Stimulated activated CD4-positive, alpha-beta T cell treated with anti-CD3 and anti-CD28 coated beads, Interleukin-15, amount 100 ng/mL, for 48 hours (primary cell): Measurements from ENCODE around the gene SH2B2.
"Not testable (repeated sequence)": the region's sequence is repeated elsewhere in the genome, so short reads cannot be mapped to it uniquely, and the experiment has no call there.

Experiments used
- DNase-seq, 2 donors: peaks; one replicate each; pipeline ENCODE4 v3.0.0-alpha.2; 2020; ENCODE audit warnings: low read depth in 2 of 2

Gene SH2B2

DNA sequence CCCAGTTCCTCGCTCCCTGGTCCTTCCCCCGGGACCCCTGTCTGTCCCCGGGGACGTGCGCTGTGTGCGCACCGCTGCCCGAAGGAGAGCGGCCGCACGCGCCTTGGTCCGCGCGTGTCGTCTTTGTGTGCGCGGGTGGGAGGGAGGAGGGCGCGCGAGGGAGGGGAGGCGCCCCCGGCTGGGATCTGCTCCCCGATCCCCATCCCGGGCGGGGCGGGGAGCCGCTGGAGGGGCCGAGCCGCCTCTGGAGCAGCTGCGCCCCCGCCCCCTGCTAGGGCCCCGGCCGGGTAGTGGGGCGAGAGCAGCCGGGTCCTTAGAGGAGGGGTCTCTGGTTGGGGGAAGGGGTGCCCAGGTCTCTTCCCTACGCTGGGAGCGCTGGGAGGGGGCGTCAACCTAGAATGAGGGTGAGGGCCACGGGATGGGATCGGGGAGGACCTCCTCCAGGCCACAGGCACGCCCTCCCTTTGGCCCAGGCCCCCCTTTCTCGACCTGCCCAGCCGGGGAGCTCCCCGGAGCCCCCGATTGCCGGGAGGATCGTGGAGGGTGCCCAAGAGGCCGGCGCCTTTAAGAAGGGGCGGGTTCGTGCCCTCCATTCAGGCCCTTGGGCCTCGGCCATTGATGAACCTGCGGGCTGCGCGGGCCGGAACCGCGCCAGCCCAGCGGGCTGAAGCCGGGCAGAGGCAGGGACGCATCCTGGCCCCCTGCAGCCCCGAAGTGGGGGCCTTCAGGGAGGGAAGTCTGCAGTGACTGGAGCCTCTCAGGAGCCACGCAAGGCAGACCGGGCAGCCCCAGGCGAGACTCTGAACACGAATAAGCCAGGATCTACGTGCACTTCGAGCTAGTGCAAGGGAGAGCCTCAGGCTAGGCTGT lies 678 bp downstream of the SH2B2 start:
- no peak for DNase-seq

DNA sequence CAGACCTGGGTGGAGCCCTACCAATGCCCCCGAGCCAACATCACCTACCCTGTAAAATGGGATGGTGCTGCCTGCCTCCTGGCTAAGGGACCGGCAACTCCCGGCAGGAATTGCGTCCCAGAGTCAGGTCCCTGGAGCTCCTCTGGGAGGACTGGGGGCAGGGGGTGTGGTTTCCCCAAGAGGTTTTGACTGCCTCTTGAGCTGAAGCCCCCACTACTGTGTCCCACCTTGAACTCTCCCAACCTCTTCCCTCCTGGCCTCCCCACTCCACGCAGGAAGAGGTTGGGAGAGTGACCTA lies 1.3 kb downstream of the SH2B2 start:
- no peak for DNase-seq

DNA sequence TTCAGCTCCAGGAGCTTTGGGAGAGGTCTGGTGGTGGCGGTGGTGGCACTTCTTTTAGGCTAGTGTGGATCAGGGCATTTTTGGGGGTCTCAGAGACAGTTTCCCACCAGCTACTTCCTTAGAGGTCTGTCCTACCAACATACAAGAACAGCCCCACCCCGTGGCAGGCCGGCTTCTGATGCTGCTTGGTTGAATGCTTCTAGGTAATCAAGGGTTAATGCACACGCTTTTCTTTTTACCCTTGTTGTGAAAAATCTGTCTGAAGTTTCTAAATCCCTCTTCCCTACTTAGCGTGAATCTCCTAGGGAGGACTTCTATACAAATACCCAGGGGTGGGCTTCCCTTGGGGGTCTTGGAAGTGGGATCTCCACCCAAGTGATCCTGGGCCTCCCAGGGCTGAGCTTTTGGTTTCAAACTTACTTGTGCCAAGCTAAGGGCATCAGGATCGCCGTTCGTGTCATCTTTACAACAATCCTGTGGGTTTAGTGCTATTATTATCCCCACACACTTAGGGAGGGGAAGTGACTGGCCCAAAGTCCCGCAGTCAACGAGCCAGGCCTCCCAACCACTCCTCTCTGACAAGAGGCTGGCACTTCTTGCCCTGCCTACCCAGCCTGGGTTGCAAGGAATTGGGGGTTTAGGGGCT lies 1.7 kb downstream of the SH2B2 start:
- DNase-seq = no peak

DNA sequence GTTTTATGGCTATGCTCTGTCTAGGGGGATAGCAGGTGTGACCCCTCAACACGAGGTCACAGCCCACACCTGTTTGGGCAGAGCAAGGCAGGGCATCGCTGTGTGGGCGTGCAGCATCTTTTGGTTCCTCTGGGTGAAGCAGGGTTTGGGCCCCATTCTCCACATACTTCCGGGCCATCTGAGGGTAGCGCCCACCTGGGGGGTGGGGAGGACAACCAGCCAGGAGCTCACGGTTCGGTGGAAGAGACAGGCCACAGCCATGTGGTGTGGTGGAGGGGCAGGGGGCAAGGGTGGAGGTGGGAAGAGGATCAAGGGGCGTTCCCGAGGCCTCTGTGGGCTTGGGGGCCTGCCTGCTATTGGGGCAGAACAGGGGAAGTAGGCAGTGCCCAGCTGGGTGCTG lies 2.4 kb downstream of the SH2B2 start:
- no peak for DNase-seq

DNA sequence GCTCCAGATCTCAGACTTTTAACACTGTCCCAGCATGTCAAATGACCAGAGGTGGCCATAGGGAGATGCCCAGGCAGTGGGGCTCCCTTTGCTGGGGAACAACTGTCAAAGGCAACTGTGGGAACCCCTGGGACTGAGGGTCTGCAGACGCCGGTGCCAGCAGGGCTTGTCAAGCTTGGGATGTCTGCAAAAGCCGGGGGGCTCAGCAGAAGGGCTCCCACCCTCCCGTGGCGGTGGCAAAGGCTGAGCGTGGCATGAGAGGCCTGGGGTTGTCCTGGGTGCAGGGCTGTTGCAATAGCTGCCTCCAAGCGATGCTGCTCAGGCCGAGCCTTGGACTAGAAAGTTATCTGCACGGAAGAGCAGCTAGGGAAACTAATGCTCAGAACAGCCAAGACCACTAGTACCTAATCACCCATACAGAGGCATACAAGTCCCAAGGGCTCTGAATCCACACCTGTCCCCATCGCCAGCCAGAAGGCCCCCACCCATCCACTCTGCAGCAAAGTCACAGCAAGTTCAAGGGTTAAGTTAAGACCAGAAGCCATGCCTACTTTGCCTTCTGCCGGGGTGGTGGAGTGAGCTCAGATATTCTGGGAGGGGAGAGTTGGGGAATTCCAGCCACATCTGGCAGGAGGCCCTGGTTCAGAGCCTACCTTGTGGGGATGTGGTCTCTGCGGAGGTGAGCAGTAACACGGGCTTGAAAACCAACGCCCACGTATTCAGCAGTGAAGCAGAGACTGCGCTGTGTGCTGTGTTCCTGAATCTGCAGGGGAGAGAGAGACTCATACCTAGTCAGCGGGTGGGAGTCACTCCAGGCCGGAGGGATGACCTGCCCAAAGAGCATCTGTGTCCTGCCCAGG lies 4.6 kb downstream of the SH2B2 start:
- DNase-seq = no peak

DNA sequence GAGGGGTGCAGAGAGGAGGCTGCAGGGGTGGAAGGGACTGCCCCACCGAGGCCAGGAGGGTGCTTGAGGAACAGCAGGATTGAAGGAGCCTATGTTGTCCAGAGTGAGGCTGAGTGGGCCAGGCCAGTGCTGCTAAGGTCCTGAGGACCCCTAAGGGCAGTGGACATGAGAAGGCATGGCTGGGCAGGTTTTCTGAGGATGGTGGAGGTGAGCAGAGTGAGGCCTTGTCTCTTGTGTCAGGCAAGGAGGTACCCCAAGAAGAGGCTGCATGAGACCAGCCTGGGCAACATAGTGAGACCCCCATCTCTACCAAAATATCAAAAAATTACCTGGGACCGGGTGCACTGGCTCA lies 5.2 kb downstream of the SH2B2 start:
- no peak for DNase-seq

DNA sequence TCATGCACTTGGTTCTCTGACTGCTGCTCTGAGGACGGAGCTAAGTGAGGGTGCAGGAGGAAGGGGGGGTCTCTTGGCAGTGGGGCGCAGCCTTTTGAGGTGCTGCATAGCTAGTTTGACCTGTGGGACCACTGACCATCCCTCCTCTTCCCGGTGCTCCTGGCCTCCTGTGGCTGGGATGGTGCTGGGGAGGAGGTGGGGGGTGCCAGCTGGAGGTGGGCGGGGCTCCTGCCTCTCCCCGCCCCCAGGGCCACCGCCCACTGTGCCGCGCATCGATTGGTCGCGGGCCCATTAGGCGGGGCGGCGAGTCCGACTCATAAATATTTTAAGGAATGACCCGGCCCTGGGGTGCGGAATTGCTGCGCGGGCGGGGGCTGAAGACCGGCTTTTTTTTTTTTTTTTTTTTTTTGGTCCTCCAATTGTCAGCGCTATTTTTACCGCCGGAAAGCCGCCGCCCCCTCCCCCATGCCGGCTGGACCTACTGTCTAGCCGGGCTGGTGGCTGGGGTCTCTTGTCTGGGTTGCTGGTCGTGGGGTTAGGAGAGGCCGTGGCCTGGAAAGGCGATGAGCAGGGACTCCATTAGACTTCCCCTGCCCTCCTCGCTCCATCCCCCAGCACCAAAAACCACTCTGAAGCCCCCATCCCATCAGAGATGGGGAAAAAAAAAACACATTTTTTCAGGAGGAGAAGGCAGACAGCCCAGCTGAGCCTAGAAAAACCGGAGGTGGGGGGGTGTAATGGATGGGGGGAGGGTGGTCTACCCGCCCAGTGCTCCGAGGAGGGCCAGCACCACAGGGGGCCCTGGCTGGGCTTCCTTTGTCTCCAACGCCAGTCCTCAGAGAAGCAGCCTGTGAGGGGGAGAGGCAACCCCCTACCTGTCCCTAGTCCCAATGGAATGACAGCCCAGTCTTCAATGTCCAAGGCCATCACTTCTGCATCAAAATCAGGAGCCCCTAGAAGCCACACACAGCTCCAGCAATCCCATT lies 6.4 kb downstream of the SH2B2 start:
- DNase-seq = no peak

DNA sequence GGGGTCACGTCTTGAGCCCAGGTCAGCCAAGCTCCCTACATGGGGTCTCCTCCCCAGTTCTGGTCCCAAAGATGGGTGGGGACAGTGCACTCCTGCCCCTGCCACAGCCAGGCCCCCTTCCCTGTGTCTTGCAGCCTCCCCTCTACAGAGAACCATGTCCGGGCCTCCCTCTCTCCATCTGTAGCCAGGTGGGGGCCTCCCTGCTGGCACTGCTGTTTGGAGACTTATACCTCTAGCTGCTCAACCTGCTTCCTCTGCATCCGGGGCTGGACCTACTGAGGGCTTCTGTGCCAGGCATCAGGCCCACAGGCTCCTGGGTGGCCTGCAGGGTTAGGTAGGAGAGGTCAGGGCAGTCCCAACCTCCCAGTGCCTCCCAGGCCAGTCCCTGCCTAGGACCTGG lies 7.9 kb downstream of the SH2B2 start:
- no peak for DNase-seq

DNA sequence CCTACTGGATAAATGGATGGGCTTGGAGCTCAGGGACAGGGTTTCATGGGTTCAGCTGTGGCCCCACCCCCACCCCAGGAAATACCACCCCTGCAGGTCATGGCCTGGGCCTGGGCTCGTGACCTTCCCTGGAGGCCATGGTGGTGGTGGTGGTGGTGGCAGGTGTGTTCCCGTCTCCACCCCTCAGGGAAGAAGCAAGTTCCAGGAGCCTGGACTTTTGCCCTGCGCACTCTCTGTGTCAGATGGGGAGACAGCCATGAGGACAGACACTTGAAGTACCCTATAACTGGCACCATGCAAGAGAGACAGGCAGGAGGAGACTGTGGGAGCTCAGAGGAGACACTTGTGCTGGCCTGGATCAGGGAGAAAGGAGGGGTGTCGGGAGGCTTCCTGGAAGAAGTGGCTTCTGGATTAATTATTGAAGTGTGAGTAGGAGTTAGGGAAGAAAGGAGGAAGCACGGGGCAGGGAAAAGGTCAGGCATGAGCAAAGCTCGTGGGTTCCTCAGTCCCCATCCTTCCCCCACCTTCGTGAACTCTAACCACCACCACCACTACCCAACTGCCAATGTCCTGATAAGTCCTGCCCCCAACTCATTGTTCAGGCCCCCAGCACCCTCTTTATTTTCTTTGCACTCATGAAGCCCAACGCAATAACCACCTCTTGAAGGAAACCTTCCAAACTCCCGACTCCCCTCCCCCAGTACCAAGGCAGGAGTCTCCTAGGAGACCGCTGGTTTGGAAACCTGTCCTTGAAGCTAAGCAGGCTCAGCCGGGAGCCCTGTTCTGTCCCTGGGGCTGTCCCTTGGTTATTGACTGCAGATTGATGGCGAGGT lies 8.9 kb downstream of the SH2B2 start:
- no peak for DNase-seq

DNA sequence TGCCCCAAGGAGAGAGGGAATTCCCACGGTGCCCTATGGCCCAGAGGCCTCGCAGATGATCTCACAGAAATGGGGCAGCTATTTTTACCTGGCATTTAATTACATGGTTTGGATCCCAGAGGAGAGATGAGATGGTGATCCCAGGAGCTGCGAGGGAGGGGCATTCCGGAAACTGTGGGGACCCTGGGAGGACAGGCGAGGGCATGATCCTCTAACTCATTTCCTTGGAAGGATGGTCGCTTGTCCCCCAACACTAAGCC lies 9.4 kb downstream of the SH2B2 start:
- DNase-seq = no peak

DNA sequence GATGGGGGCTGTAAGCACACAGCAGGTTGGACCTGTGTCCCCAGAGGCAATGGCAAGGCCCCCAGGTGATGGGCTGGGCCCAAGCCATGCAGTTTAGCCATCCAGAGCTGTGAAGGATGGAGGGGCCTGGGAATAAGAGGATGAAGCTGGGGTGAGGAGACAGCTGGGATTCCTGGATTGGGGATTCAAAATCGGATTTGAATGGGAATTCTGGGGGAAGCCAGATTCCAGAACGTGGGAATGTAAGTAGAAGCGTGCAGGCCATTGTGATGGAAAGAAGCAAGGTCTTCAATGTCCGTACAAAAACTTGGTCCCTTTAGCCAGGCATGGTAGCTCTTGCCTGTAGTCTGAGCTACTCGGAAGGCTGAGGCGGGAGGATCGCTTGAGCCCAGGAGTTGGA lies 9.8 kb downstream of the SH2B2 start:
- DNase-seq = no peak

DNA sequence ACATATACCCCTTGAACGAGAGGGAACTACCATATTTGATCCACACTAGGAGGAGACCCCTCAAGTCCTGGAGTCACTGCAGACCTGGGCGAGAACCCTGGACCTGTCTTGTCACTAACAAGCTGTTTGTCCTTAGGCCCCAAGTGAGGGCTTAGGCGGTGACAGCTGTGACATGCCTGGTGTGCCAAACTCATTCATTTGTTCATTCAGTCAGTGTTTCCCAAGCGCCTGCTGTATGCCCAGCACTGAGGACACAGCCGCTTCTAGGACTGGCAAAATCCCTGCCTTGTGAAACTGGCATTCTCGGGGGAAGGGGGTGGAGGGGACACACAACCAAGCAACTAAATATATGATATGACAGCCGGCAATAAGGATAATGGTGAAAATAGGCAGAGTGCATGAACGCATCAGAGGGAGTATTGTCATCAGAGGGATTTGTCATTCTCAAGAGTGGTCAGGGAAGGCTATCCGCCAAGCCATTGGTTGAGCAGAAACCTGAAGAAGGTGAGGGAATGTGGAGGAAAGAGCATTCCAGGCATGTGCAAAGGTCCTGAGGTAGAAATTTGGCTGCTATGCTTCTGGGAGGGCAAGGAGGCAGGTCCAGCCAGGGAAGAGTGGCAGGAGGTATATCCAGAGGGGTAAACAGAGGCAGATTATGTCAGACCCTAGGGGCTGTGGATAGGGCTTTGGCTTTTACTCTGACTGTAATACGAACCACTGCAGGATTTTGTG lies 11.0 kb downstream of the SH2B2 start:
- no peak for DNase-seq

DNA sequence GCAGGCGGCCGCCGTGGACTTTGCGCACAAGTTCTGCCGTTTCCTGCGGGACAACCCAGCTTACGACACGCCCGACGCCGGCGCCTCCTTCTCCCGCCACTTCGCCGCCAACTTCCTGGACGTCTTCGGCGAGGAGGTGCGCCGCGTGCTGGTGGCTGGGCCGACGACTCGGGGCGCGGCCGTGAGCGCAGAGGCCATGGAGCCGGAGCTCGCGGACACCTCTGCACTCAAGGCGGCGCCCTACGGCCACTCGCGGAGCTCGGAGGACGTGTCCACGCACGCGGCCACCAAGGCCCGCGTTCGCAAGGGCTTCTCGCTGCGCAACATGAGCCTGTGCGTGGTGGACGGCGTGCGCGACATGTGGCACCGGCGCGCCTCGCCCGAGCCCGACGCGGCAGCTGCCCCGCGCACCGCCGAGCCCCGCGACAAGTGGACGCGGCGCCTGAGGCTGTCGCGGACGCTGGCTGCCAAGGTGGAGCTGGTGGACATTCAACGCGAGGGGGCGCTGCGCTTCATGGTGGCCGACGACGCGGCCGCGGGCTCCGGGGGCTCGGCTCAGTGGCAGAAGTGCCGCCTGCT lies 14.1 kb downstream of the SH2B2 start:
- no peak for DNase-seq

DNA sequence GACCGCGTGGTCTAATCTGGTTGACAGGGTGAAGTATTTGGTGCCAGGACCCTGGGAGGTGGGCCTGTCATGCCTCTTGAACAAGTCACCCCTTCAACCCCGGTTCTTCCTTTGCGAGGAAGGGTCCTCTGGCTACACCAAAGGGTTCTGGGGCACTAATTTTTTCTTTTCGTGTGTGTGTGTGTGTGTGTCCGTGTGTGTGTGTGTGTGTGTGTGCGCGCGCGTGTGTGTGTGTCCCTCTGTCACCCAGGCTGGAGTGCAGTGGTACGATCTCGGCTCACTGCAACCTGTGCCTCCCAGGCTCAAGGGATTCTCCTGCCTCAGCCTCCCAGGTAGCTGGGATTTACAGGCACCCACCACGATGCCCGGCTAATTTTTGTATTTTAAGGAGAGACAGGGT lies 14.7 kb downstream of the SH2B2 start:
- DNase-seq = not testable (repeated sequence)

DNA sequence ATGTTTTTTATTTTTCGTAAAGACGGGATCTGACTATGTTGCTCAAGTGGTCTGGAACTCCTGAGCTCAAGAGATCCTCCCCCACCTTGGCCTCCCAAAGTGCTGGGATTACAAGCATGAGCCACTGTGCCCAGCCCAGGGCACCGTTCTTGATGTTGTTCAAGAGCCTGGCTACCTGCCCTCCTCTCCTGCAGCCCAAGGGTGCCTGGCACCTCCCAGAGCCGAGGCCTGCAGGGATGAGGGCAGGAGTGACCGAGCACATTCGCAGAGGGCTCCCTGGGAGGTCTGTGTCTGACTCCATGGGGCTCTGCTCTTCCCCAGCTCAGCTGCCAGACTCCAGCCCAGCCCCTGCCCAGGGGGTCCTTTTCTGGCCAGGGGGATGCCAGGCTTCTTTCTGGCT lies 15.4 kb downstream of the SH2B2 start:
- DNase-seq = no peak

DNA sequence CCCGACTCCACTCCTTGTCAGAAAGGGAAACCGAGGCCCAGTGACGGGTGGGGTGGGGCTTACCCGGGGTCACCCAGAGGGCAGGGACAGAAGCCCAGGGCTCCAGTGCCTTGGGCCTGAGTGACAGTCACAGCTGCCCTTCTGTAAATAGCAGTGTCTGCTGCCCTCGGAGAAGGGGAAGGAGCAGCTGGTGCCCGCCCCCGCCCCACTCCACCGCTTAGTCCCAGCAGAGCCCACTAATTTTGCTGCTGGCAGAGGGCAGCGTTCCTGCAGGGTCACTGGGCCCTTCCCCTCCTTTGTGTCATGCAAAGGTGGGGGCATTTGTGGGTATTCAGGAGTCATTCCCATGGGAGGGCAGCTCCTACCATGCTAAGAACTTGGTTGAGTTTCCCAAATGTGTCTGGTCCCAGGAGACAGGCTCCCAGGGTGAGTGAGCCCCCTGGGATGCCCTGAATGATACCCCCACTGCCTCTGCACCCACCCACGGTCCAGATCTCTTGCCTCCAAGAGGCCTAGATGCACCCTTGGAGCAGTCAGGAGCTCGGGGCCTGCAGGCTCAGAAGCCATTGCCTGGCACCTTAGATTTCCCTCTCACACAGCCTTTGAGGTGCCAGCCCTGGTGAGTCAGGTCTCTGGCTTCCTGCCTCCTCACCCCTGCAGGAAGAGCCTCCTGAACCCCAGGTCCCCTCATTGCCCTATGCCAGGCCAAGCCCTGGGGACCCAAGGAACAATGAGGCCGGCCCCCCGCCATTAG lies 17.2 kb downstream of the SH2B2 start:
- no peak for DNase-seq

DNA sequence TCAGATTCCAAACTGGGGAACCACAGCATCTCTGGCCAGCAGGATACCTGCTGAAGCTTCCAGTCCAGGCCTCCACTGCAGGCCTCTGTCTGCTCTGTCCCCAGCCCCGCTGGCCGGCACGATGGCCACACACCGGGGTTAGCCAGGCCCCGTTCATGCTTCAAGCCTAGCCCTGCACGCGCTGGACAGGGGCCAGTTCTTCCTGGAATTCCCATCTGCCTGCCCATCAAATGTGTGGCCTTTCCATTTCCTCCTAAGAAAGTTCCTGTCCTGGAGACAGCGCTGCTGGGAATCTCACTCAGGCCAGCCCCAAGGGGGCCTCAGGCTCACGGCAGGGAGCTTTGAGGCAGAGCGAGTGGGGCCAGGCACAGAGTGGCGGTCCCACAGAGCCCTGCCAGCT lies 18.0 kb downstream of the SH2B2 start:
- no peak for DNase-seq

DNA sequence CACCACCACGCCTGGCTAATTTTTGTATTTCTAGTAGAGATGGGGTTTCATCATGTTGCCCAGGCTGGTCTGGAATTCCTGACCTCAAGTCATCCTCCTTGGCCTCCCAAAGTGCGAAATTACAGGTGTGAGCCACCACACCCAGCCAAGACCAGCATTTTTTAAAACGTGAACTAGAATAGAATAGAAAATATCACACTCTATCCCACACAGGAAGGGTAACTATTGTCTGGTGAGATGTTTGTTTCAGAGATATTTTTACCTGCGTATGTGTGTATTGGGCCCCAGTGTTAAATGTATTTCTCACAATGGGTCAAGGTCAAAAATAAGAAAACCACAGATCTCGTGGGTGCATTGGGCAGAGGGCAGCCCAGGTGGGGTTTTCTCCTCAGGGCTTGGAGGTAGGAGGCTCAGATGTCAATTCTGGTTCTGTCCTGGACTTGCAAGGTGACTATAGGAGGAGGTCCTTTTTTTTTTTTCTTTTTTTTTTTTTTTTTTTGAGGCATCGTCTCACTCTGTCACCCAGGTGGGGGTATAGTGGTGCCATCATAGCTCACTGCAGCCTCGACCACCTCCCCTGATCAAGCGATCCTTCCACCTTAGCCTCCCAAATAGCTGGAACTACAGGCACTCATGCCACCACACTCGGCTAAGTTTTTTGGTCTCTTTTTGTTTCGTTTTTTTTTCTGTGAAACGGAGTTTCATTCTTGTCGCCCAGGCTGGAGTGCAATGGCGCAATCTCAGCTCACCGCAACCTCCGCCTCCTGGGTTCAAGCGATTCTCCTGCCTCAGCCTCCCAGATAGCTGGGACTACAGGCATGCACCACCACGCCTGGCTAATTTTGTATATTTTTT lies 19.0 kb downstream of the SH2B2 start:
- no peak for DNase-seq
